Measurements from ENCODE around the gene SHANK3. TPM values are rescaled to one million over a fixed set of nuclear protein-coding genes. Genes with fewer than 3 reads are reported as not detected.

The SHANK3 gene
- total RNA-seq, 1 donor, result 0.90 TPM

- no peak for DNase-seq (ENCODE audit: low read depth)
- no peak for TF ChIP-seq CTCF (IDR thresholded peaks at IDR 0.05; ENCODE audit: insufficient read depth, low read length)
- H3K4me3 ChIP-seq (ENCODE audit: low read depth, low read length), result no peak overlapping the region
Measured at GRCh38 chr22:50718352-50718709, 45.7 kb downstream of the SHANK3 start.

GRCh38 chr22:50719814-50720300 is 47.2 kb downstream of the SHANK3 start:
- H3K4me3 ChIP-seq (ENCODE audit: low read depth, low read length), result no peak overlapping the region
- no peak for DNase-seq (ENCODE audit: low read depth)
- TF ChIP-seq CTCF (IDR thresholded peaks at IDR 0.05; ENCODE audit: insufficient read depth, low read length), result no peak

GRCh38 chr22:50720301-50721256 is 48.0 kb downstream of the SHANK3 start:
- no peak for TF ChIP-seq CTCF (IDR thresholded peaks at IDR 0.05; ENCODE audit: insufficient read depth, low read length)
- no peak overlapping the region for H3K4me3 ChIP-seq (ENCODE audit: low read depth, low read length)
- DNase-seq (ENCODE audit: low read depth), result no peak

- no peak overlapping the region for H3K4me3 ChIP-seq (ENCODE audit: low read depth, low read length)
- TF ChIP-seq CTCF (IDR thresholded peaks at IDR 0.05; ENCODE audit: insufficient read depth, low read length), result no peak
- DNase-seq (ENCODE audit: low read depth), result no peak
Measured at GRCh38 chr22:50721257-50721844, 48.7 kb downstream of the SHANK3 start.

GRCh38 chr22:50722048-50722701 is 49.6 kb downstream of the SHANK3 start:
- no peak for DNase-seq (ENCODE audit: low read depth)
- TF ChIP-seq CTCF (IDR thresholded peaks at IDR 0.05; ENCODE audit: insufficient read depth, low read length), result no peak
- H3K4me3 ChIP-seq (ENCODE audit: low read depth, low read length), result no peak overlapping the region

Small RNA genes within 50 kb of the gene (small RNA-seq; reads per million reads assigned to genes)
- gene RF00019, result not detected
- gene RNU6-409P, result not detected

Other genes with a start within 250 kb of the SHANK3 start
- 70.9 and 76.1 TPM in 2 replicates for gene SBF1, start 197.8 kb upstream of the SHANK3 start, total RNA-seq (ENCODE audit: low replicate concordance)
- gene ADM2, start 191.3 kb upstream of the SHANK3 start, total RNA-seq (ENCODE audit: low replicate concordance), result 2.5 and 8.0 TPM in 2 replicates
- not detected in 2 replicates for gene MIOX, start 186.0 kb upstream of the SHANK3 start, total RNA-seq (ENCODE audit: low replicate concordance)
- 21.4 and 50.6 TPM in 2 replicates for gene LMF2, start 165.1 kb upstream of the SHANK3 start, total RNA-seq (ENCODE audit: low replicate concordance)
- 30.9 and 49.1 TPM in 2 replicates for gene NCAPH2, start 164.6 kb upstream of the SHANK3 start, total RNA-seq (ENCODE audit: low replicate concordance)
- 0.49 and 3.4 TPM in 2 replicates for gene SCO2, start 147.2 kb upstream of the SHANK3 start, total RNA-seq (ENCODE audit: low replicate concordance)
- 22.7 and 23.7 TPM in 2 replicates for gene TYMP, start 142.8 kb upstream of the SHANK3 start, total RNA-seq (ENCODE audit: low replicate concordance)
- 1.1 and 2.4 TPM in 2 replicates for gene KLHDC7B, start 126.9 kb upstream of the SHANK3 start, total RNA-seq (ENCODE audit: low replicate concordance)
- gene SYCE3, start 109.9 kb upstream of the SHANK3 start, total RNA-seq (ENCODE audit: low replicate concordance), result not detected in 2 replicates
- gene CPT1B, start 94.4 kb upstream of the SHANK3 start, total RNA-seq (ENCODE audit: low replicate concordance), result 1.1 TPM in 1 of 2 replicates, not detected in the other
- 20.2 and 27.5 TPM in 2 replicates for gene CHKB, start 90.0 kb upstream of the SHANK3 start, total RNA-seq (ENCODE audit: low replicate concordance)
- 0.27 and 1.1 TPM in 2 replicates for gene MAPK8IP2, start 72.0 kb upstream of the SHANK3 start, total RNA-seq (ENCODE audit: low replicate concordance)
- gene ARSA, start 44.7 kb upstream of the SHANK3 start, total RNA-seq (ENCODE audit: low replicate concordance), result 21.9 and 30.3 TPM in 2 replicates
- gene ACR, start 65.4 kb downstream of the SHANK3 start, total RNA-seq (ENCODE audit: low replicate concordance), result not detected in 2 replicates
- gene RABL2B, start 110.8 kb downstream of the SHANK3 start, total RNA-seq (ENCODE audit: low replicate concordance), result 7.7 and 18.0 TPM in 2 replicates